NOMO-1 (cell line): ENCODE measurements around the gene LHPP.

ENCODE experiments used
- DNase-seq, 2 experiments: peaks; one replicate each; lab custom pipeline; 2025; ENCODE audit not compliant: unreplicated experiment in 2 of 2; lab: John Stamatoyannopoulos, UW

LHPP gene

DNA sequence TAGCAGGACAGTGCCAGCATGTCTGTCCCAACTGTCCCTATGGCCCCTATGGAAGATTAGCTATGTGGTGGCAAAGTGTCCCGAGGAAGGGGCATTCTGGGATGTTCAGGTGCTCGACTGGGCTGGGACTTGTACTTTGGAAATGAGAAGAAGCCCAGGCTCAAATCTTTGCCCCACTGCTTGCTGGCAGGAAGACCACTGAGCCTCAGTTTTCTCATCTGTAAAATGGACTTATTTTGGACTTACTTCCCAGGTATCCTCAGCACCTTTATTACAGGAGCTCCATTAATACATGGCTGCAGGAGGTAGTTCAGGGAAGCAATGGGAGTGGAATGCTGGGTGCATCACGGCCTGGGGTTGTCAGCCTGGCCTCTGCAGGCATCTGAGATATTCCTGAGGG lies 71.2 kb downstream of the LHPP start:
- no peak for DNase-seq

DNA sequence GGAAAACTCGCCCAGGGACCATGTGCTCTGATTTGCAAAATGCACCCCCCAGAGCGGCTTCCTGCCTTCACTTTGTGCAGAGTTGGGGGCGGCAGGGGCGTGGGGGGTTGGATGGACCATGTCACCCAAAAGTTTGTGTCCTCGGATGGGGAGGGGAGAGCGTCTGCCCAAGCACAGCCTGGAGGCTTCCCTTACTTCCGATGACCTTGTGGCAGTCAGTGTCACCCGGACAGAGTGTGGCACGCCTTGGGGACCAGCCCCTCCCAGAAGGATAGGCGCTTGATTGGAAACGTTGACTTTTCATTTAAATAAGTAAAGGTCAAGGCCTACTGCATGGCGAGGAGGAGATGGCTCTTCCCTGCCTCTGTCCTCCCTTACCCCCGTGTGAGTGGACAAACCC lies 71.6 kb downstream of the LHPP start:
- DNase-seq = no peak

DNA sequence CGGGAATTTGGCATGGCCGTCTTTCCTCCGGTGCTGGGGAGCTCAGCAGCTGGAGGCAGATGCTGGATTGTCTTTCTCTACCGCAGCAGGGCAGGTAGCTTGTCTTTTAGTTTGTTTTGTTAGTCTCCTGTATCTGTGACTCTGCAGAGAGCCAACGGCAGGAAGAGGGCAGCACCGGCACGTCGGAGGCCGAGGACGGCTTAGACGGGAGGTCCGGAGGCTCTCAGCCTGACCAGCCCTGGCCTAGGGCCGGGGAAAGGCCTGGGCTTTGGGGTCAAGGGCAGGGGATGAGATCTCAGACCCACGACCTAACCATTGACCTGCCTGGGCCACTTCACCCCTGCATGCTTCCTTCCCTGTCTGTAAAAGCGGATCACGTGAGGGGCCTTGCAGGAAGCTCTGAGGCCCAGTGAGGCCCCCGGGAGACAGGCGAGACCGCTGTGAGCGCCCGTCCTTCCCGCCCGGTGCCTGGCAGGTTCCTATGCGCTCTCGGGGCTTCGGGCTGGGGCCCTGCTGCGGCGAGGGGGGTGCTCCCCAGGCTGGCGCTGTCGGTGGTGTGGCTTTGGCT lies 72.7 kb downstream of the LHPP start:
- peak; percentile 78 to 79 for DNase-seq

DNA sequence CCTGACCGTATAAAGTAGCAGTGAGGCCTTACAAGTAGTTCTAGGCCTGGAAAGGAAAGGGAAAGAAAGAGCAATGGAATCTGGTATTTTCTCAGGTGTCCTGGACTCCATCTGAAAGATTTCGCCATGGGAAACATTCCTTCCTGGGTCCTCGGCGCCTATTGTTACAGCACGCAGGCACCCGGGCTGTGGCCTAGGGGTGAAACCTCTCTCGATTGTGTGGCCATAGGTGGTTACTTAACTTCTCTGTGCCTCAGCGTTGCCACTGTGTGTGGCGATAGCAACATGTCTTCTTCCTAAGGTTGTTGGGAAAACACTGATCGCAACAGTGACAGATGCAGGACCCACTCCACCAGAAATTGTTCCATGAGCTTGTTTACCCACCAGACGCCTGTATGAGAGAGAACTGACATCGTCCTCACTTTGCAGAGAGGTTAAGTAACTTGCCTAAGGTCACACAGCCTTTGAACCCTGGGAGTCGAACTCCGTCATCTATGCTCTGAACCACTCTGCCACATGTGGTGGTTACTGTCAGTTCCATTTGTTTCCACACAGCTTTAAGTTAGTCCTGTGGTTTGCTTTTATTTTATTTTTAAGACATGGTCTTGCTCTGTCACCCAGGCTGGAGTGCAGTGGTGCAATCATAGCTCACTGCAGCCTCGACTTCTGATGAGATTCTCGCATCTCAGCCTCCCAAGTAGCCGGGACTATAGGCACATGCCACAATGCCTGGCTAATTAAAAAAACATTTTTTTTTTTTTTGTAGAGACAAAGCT lies 73.4 kb downstream of the LHPP start:
- peak in 1 of 2 experiments; percentile 52 for DNase-seq

DNA sequence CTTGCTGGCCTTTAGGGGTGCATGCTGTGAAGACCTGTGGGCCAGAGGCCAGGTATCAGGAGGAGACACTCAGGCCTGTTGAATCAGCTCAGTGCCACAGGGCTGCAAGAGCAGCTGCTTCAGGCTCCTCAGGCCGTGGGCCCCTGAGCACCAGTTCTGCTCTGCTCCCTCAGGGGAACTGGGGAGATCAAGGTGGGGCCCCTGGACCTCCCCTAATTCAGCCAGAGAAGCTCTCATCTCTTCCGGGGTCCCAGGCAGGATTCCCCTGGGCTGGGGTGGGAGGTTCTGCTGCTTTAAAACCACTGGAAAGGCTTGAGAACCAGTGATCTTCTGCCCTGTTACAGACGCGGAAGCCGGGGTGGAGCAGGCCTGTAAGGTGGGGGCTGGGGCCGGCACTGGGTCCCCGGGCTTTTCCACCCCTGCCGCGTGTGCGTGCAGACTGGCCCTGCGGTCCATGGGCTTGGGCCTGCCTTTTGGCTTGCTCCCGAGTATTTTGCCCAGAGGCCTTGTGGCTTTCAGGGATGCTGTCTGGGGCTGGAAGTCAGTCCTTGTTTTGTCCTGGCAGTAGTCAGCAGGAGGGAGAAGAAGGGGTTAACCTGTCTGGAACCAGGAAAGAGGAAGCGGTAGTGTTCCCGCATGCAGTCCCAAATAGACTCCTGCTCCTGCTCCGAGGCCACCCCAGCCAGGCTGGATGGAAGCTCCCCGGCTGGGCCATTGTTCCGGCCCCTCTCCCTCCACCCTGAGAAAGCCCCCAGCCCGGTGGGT lies 74.3 kb downstream of the LHPP start:
- peak; percentile 41 to 51 for DNase-seq

DNA sequence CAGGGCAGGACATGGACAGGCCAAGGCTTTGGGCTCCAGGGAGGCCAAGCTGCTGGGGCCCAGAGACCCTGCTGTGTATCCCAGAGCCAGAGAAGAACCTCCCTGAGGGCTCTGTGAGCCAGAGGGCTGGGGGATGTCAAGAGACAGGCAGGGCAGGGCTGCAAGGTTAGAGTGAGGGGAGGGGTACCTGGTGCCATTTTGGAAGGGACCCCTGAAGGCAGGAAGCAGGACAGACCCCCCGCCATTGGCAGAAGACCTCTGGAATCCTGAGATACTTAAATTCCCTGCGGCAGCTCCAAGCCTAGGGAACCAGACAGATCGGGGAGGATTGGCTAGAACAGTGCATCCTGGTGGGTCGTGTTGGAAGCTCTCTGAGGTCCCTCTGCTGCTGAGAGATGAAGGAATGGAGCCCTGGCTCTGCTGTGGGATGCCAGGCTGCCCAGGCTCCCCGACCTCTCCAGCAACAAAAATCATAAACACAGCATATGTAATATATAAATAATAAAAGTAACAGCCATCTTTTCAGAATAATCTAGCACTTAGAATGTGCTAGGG lies 75.0 kb downstream of the LHPP start:
- DNase-seq = no peak

DNA sequence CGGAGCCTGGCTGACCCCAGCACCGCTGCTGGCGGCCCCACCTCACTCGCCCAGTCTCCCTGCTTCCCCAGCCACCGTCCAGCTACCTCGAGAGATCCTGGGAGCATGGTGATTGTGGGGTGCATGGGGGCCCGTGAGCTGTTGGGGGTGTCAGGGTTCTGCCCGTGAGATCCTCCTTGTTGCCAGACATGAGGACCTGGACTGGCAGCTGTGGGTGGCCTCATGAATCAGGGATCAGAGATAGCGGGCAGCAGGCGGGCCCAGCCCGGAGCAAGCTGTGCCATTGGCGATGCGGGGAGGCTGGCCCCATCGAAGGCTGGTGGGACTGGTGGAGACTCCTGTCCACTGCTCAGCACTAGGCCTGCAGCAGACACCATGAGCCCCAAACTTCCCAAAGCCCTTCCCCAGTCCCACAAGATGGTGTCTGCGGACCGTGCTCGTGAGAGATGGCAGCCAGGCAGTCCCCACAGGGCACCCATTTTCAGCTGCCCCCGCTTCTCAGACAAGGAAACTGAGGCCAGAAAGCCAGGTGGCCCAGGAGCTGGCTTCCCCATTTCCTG lies 75.6 kb downstream of the LHPP start:
- DNase-seq = no peak

DNA sequence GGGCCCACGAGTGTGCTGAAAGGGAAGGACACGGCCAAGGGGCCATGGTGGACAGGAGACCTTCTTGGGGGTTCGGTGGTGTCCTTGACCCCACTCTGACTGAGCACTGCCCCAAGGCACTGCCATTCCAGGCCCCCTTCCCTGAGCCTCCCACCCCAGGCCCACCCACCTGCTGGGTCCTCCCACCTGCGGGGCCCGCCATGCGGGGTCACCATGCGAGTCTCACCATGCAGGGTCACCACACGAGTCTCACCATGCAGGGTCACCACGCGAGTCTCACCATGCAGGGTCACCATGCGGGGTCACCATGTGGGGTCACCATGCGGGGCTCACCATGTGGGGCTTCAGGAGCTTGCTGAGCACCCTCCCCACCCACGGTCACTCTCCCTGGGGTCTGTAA lies 76.3 kb downstream of the LHPP start:
- no peak for DNase-seq

DNA sequence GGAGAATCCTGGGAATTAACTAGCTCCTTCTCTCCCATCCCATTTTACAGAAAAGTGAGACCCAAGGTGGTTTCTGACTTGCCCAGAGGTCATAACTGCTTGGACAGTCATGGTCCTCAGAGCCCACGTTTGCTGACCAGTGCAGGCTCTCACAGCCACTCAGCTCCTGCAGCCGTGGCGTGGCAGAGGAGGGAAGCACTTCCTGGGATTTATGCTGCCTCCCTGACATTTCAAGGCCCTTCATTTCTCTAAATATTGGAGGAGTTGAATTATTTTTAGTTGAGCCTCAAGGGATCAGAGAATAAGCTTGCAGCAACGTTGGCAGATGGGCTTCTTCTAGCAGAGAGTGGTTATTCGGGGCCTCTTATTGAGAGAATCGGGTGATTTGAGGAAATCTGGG lies 77.1 kb downstream of the LHPP start:
- no peak for DNase-seq

DNA sequence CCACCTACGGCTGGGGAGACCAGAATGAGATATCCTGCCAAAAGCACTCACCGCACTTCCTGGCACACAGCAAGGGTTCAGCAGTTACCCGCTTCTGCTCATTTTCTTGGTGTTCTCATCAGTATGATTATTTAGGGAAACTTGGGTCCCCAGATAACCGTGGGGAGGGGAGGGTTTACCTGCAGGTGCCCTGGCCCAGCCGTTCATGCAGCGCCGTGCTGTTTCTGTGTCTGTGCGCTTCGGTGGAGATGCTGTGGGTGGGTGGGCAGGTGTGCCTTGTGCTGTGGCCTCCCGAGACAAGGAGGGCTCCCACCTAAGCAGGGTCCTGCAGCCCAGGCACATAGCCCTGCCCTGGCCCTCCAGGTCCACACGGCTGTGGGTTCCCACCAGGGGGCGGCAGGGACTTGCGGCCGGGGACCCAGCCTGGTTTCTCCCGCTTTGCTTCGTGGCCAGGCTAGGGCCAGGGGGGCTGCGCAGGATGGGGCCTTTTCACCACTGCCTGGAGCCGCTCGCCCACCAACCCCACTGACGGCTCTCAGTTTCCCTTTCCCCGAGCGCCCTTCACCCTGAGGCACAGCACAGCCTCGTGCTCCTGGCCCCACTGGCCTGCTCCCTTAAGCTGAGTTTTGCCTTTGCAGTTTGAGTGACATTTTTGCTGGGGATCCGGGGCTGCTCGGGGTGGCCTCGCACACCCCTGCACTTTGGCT lies 78.5 kb downstream of the LHPP start:
- no peak for DNase-seq

DNA sequence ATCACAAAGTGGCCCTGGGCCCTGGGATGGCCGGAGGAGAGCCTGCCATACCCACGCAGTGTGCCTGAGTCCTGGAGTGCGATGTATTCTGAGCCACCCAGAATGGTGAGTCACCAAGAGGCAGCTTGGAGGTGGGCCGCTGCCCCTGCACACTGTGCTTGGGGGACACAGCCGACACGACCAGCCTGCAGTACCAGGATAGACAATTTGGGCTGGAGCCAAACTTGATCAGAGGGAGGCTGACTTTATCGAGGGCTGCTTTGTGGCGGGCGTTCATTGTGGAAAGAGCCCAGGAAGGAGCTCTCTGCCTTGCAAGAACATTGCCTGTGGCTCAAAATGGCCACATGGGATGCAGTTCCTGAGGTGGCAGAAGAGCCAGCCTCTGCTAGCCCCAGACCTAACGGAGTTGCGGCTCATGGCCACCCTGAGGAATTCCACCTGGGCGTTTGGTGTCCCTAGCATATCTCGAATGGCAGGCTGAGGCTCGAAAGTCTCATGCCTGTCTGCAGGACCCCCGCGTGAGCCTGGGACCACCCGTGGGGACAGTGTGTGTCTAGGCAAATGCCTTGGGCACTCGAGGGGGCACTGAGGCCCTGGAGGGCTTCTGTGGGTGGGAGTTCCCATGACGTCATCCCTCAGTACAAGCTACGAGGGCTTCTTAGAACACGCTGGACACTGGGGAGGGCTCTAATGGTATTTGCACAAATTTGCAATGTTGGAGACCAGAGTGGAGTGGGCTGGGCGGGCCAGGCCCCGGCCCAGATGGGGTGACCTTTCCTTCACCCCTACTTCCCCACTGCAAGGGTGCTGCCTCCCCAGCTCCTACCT lies 79.7 kb downstream of the LHPP start:
- DNase-seq = no peak

DNA sequence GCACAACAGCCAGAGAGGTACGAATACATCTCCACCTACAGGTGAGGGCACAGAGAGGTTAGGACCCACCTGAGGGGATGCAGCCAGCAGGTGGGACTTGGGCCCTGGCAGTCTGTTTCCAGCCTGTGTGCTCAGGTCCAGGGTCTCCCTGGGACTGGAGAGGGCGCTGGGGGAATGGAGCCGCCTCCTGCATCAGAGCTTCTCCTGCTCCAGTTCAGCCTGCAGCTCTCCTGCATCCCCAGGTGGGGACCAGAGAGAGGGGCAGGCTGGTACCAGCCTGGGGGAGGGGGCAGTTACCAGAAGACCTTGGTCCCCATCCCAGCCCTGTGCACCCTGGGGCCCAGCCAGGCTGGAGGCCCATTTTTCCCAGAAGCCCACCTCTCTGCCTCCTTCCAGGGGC lies 80.7 kb downstream of the LHPP start:
- DNase-seq = no peak

DNA sequence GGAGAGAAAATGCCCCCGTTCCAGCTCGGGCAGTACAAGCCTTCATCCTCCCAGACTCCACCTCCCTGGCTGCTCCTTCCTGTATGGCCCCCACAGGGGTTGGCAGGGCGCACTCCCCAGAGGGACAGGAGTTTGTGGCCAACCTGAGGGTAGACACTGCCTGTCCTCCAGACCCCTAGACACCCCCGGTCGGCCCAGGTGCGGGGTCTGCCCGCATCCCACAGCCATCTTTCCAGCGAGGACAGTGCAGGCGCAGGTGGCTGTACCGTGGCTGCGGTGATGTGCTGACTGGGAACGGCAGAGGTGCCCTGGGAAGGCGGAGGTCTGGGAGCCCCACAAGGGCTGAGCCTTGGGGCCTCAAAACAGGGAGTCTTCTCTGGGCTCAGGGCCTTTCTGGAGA lies 81.5 kb downstream of the LHPP start:
- no peak for DNase-seq

DNA sequence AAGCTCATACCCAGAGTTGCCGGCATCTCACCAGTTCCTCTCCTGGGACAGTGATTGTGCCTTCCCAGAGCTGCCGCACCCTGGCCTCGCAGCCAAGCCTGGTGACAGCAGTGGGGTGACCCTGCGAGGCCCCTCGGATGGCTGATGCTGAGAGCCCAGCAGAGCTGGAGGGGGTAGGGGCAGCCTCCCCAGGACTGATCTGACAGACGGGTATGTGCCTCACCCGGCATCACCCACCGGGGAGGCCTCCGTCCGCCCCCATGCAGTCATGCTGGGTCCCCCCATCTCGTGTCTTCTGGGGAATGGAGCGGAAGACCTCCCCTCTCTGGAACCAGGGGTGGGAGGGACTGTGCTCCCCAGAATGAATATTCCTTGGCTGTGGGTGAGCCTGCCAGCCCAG lies 82.3 kb downstream of the LHPP start:
- no peak for DNase-seq

DNA sequence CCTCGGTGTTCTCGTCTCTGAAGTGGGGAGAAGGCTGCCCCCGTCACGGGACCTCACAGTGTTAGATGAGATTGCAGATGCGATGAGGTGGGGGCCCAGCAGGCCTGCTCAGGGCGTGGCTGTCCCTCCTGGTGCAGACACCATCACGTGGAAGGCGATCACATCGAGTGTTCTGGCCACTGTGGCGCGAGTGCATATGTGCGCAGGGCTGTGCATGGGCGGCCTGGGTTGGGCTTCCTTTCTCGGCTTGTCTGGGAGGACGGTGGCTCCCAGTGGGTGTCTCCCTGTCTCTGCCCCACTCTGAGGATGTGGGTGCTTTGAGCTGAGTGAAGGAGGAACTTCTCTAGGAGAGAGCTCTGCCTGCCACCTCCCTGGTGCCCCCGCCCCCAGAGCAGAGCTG lies 83.1 kb downstream of the LHPP start:
- DNase-seq = no peak

DNA sequence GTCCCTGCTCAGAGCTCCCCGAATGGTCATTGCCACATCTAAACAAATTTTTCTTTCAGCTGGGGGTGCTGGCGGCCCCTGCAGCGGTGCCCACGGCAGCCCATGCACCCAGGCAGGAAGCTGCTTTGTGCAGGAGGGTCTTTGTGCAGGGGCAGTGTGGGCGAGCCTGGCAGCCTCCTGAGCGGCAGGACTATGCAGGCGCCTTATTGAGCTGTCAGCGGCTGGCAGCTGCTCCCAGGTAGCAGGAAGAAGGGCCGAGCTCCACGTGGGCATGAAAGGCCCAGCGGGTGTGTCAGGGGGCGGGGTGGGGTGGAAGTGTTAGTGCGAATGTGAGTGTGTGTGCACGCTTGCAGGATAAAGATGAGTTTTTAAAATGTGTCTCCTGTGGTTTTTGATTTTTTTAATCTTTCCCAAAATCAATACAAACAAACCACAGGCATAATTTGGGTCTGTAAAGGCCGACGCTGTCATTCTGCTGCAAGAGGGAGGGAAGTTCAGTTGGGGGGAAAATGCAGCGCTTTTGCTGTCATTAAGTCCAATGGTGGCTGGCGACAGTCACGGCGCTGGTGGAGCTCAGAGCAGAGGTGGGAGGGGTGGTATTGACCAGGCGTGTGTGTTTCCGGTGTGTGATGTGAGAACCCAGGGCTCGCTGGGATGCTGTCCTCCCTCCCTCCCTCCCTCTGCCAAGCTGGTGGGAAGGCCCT lies 83.9 kb downstream of the LHPP start:
- DNase-seq = no peak

DNA sequence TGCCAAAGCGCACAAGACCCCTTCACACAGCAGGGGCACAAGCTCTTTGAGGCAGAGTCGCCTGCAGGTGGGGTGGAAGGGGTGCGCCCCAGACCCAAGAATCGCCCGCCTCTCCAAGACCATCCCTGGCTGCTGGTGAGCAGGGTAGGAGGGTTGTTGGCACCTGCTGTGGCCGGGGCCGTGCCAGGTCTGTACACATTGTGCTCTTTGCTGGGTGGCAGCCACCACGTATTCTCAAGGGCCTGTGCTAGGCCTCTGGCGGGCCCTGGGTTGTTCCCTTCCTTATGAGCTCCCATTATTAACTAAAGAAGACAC lies 84.4 kb downstream of the LHPP start:
- DNase-seq = no peak

DNA sequence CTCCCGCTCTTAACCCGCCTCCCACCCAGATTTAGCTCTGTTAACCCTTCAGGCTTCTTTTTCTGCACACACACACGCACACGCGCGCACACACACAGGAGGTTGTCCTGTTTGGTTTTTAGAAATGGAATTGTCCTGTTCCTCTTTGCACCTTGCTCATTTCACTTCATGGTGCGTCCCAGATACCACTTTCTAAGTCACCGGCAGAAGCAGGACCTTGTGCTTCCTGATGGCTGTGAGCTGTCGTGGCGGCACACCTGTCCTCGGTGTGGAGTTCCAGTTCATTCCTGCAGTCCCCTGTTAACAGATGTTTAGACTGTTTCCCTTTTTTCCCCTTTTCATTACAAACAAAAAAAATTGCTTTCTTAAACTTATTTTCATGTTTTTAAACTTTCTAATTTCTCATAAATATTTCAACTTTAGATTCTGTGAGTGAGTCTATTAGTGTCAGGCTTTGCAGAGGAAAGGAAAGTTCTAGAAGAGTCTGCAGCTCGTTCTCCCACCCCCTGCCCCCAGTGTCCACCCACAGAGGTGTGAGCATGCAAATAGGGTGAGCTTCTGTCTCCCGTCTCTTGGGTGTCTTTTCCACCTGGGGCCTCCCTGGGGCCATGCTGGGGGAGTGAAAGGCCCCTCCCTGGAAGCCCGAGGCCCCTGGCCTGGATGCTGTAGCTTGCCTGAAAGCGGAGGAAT lies 85.5 kb downstream of the LHPP start:
- no peak for DNase-seq

DNA sequence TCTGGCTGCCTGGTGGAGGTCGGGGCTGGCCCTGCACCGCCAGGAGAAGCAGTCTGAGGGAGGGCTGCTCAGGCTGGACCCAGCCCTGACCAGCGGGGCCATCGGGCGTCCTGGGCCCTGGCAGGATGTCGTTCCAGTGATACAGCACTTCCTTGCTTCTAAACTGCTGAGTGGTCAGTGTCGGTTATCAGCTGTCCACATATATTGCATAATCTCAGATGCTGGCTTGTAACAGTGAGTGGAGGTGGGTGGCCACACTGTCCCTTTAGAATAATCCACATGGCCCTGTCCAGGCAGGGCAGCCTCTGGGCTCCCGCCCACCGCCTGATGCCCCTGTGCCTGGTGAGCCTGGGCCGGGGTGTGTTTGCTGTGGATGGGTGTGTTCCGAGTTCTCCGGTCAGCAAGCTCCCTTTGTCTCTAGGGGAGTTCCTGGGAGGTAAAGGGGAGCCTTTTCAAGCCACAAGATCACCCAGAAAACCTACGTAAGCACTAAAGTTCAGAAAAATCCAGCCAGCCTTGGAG lies 86.1 kb downstream of the LHPP start:
- DNase-seq = no peak
